Skeletal muscle cell (primary cell): ENCODE measurements around the gene ROCK2.

Source experiments
- DNase-seq: peaks from one replicate; pipeline ENCODE4 v3.0.0-alpha.2; 2010; ENCODE audit warnings: low read depth
- H3K4me3 ChIP-seq: 2 replicates; pipeline ENCODE4 v1.5.1; 2011; ENCODE audit warnings: low read depth, mild to moderate bottlenecking, control low read depth, low read length, moderate library complexity

ROCK2 gene

DNA sequence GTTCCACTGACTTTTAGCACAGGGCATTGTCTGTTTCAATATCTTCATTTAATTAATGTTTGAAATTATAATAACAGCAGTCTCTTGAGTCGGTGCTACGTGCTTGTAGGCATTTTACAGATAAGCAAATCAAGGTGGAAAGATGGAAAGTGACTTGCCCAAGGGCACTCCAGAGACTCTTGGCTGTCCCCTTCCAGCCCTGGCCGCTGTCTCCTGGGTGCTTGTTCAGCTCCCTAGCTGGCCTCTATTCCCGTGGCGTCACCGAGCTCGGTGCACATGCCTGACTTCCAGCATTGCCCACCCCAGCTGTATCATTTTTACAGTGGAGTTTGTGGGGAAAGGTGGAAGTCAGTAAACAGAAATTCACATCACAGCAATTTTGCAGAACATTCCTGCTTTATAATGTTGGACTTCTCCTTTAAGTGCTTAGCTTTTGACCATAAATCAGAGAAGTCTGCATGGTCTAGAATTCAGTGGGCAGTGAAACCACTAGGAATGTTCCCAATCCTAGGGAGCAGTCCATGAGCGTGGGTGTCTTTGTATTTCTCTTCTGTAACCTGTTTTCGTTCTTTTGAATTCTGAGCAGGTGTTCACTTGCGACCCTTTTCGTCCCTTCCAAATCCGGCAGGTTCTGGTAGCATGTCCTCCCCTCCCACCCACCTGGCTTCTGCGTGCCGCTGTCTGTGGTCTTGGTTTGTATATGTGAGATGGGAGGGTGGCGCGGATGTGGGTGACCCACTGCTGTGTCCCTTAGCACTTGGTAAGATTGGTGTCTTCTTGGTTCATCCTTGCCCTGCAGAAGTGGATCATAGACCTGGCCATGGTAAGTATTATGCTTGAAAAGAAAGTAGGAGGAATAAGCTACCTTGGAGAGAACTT, 180.8 kb downstream of the ROCK2 start:
- H3K4me3 ChIP-seq = no peak overlapping the region
- no peak for DNase-seq

DNA sequence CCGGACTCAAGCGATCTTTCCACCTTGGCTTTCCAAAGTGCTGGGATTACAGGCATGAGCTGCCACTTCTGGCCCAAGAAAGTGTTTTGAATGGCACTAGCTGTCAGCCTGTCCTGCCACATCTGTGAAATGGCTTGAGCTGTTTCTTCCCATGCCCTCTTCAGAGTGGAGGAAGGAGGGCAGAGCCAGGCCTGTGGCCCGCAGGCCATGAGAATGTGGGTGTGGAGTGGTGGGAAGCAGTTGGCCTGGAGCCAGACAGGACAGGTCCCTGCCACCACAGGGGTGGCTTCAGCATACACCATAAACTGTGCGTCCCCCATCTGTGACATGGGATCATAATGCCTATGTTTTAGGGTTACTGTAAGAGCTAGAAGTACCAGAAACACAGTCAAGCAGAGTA, 182.7 kb downstream of the ROCK2 start:
- no peak overlapping the region for H3K4me3 ChIP-seq

DNA sequence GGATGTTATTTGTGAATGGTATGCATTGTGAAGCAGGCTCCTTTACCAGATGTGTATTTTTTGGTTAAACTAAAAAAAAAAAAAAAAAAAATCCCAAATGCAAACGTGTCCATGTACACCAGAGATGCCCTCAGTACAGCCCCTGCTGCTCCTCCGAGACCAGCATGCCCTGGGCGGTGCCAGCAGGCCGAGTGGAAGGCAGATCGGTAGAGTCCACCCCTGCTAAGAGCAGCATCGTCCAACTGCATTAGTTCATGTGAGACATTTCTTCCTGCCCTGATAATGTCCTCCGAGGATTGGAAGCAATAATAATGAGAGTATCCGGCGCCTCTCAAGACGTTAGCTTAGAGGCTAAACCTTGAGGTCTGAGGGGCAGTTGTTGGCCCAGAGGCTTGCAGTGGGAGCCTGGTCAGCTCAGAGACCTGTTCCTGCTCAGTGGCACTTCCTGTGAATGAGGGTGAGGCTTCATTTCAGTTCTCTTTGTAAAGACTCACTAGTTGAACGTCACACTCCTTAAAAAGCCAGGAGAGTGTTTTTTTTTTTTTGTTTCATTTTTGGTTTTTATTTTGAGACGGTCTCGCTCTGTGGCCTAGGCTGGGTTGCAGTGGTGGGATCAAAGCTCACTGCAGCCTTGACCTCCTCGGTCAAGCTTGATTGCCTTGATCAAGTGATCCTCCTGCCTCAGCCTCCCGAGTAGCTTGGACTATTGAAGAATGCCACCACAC, 183.5 kb downstream of the ROCK2 start:
- H3K4me3 ChIP-seq = no peak overlapping the region
- DNase-seq = no peak

More for the DNA sequence above, 182.7 kb downstream of the ROCK2 start:
- no peak for DNase-seq

DNA sequence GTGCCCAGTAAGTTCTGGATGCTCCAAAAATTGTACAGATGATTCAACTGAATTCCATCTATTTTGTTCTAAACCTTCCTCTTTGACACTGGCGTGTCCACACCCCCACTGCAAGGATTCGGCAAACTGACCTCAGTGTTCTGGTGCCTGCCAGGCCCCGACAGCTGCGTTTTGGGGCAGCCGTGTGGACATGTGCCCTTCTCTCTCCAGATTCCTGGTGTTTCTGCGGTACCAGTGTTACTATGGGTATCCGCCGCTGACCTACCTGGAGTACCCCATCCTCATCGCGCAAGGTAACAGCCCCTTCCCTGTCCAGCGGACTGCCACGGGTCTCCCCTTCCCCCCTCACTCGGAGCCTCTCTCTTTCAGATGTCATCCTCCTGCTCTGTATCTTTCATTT, 184.2 kb downstream of the ROCK2 start:
- no peak for DNase-seq
- H3K4me3 ChIP-seq = no peak overlapping the region

DNA sequence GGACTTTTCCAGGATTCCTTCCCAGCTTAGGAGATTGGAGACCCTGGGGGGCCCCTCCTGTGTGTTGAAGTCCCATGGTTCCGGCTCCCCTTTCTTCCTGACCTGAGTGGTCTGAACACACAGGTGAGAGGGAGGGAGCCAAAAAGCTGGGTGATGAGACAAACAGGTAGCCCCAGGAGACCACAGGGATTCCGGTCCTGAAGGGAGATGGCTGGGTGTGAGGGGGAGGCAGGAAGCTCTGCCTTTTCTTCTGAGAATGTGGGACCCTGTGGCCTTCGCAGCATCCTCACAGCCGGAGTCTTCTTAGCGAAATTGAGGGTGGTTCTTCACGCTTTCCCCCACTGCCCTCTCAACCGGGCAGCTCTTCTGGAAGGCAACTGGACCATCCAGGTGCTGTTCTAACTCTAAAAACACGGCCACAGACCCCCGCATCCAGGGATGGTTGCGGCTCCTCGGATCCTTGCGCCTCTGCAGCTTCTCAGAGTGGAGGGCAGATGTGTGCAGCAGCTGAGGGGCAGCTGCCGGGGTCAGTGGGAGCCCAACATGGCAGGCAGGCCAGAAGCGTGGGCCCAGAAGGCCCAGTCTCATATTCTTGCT, 184.8 kb downstream of the ROCK2 start:
- no peak for DNase-seq

DNA sequence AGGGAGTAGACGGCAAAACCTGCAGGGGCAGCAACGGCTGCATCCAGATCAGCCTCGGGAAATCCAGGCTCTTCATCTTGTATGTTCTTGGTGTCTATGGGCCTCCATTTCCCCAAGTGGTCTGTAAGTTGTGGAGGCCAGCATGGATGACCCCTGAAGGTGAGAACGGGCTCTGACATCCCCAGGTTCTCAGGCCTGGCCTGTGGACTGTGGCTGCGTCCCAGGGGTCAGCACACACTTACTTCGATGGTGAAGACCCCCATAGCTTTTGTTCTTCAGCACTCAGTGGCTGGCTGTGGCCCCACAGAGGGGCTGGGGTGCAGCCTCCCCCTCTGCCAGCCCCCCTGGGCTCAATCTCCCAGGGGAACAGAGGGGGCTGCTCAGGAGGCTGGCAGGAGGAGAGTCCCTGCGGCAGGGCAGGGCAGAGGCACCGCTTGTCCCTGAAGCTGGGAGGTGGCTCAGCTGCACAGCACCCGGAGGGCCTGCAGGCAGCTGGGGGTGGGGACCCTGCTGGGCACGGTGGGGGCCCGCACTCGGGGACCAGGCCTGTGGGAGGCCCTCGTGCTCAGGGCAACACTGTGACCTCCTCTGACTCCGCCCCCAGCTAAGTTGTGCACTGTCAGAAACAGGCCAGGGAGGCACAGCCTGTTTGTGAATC, 185.4 kb downstream of the ROCK2 start:
- DNase-seq = no peak

More for the DNA sequence above, 184.8 kb downstream of the ROCK2 start:
- no peak overlapping the region for H3K4me3 ChIP-seq

DNA sequence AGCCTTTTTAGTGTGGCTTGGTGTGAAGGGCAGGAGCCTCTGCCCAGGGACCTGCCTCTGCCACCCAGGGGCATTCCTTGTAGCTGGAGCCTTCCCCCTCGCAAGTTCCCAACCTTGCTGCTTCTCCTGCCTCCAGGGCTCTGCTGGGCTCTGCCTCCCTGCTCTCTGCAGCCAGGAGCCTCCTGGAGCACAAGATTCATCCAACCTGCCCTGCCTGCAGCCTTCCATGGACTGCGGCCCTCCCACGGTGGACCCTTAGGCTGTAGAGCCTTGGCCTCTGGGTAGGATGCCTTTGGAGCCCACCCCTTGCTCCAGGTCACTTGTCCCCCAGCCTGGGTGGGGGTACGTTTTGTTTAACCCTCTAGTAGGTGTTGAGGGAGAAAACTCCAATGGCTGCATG, 186.7 kb downstream of the ROCK2 start:
- DNase-seq = no peak

More for the DNA sequence above, 185.4 kb downstream of the ROCK2 start:
- H3K4me3 ChIP-seq = no peak overlapping the region

DNA sequence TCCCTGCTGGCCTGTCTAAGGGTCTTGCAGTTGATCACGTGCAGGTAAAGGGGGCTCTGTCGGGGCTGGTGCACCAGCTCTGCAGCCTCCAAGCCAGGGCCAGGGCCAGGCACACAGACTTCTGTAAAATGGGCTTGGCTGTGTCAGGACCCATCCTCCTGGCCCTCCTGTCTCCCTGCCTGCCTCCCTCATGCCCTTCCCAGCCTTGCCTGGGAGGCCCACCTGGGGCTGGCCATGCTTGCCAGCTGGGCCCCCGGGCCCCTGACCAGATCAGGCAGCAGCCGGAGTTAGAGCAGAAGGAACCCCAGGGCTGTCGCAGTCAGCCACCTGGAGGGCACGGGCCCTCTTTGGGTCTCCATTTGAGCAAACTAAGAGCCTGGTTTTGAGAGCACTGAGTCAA, 187.1 kb downstream of the ROCK2 start:
- no peak for DNase-seq
- no peak overlapping the region for H3K4me3 ChIP-seq

More for the DNA sequence above, 186.7 kb downstream of the ROCK2 start:
- no peak overlapping the region for H3K4me3 ChIP-seq

DNA sequence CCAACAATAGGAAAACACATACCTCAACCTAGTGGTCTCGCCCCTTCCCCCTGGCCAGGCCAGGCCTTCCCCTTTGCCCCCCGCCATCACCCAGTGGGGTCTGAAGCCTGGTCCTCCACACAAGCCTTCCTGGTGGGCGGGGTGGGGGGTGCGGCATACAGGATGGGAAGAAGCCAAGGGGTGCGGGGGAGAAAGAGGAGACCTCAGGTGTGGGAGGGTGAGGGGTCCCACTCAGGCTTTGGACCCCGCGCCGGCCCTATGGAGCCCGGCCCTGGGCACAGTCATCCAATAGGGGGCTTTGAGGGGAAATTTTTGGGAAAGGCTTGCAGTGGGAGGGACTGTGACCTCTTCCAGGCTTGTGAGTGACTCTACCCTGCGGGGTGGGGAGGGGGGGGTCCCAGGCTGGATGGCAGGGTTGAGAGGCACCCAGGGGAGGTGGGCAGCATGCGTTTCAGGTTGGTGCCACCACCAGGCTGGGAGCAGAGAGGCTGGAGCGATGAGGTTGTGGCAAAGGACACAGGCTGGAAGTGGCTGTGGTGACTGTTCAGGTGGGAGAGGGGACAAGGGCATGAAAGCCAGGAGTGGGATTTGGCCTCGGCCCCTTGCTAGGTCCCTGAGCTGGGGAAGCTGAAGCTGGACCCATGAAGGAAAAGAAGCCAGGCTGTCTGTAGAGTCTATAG, 187.9 kb downstream of the ROCK2 start:
- DNase-seq = no peak
- H3K4me3 ChIP-seq = no peak overlapping the region

DNA sequence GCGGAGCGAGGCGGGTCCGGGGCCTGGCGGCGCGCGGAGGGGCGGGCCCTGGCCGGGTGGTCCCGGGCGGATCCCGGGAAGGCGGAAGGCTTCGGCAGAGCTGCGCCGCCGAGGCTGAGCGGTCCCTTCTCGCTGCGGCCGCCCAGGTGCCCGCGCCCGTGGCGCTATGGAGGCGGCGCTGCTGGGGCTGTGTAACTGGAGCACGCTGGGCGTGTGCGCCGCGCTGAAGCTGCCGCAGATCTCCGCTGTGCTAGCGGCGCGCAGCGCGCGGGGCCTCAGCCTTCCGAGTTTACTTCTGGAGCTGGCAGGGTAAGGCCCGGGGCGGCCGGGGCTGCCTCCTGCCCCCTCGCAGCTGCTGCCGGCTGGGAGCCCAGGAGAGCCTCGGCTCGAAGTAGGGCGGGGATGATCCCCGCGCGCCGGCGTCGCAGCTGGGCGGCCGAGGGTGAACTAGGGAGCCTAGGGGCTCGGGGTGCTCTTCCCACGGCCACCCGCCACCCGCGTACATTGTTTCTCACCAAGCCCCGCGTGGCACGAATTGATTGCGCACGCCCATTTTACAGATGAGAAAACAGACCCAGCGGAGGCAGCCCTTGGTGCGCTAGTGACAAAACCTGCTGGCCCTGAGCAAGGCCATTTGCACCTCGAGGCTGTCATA, 188.9 kb downstream of the ROCK2 start, which contains the start of gene SLC66A3:
Gene SLC66A3 (plus strand): TSS at position 87 of the 655 bp plus-strand sequence. CDS start 80 bp downstream, at position 167.
- peak within 1 kb of the TSS; percentile 74 for H3K4me3 ChIP-seq
- DNase-seq = peak; percentile 72

DNA sequence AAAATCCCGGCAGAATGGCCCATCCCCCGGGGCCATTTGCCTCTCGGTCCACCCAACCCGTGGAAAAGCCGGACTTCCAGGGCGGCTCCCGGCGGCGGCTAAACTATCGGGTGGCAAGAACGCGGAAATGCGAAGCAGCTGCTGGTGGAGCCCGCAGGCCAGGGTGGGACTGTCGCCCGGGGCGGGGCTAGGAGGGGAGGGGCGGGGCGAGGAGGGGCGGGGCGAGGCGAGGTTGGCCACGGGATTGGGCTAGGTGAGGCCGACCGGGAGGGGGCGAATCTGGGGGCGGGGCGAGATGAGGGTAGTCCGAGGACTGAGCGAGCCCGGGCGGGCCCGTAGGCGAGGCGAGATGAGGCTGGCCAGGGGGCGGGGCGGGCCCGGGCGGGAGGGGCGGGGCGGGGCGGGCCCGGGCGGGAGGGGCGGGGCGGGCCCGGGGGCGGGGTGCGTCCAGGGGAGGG, 189.5 kb downstream of the ROCK2 start:
- DNase-seq = peak; percentile 87
- peak overlapping the region; percentile 52 for H3K4me3 ChIP-seq

DNA sequence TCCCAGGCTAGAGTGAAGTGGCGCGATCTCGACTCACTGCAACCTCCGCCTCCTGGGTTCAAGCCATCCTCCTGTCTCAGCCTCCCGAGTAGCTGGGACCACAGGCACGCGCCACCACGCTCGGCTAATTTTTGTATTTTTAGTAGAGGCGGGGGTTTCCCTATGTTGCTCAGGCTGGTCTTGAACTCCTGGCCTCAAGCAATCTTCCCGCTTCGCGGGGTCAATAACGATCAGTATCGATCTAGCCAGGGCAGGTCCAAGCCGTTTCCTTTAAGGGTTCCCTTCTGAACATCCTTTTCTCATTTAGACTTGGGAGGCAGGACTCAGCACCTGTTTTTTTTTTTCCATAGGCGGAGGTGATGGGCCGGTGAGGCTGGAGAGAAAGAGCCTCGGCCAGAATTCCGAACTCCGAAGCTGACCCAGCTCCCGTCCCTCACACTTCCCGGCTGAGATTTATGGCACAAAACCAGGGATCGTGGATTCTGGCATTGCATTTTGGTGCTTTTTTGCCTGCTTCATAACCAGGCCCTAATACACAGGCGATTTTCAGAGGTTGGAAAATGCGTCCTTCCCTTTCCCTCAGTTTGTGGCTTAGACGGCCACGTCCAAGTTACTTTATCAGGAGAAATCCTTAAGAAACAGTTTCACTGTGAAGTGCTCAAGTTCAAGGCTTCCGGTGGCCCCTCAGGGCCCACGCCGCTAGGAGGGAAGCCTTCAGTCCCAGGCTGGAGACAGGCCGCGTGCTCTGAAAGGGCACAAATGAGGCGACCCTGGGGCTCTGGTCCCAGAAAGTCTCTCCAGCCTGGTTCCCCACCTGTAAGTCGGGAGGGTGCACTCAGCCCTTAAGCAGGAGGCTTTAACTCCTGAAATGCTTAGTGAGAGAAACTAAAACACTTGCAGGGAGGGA, 190.2 kb downstream of the ROCK2 start:
- no peak for DNase-seq
- H3K4me3 ChIP-seq = peak overlapping the region; percentile 52

DNA sequence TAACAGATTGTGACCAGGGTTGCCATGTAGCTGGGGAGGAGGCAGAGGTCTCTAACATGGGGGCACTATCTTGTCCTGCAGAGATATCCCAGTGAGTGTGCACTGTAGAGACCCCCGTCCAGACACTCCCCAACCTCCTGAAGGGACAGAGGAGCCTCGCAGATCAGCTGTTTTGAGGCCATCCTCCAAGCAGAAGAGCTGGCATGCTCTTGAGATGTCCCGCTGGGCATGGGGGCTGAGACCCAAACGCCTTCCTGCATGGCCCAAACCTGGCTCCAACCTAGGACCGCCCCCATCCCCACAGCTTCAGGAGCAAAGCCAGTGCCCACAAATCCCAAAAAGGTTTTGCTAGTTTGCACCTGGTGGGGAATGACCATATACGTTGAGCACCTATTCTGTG, 191.8 kb downstream of the ROCK2 start:
- H3K4me3 ChIP-seq = no peak overlapping the region
- DNase-seq = no peak

DNA sequence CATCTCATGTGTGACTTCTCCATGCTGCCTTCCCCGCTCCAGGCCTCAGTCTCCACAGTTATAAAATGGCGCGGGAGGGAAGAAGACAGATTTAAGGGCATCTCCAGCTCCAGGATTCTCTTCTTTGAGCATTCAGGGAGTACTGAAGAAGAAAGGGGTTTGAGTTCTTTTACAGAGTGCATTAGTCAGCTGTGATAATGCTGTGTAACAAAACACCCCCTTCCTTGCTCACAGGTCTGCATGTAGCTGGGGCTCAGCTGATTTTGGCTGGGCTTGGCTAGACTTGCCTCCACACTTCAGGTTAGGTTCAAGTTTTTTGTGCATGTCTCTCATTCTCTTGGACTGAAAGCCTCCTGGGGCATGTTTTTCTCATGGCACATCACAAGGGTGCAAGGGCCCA, 197.2 kb downstream of the ROCK2 start:
- no peak for DNase-seq
- H3K4me3 ChIP-seq = no peak overlapping the region

DNA sequence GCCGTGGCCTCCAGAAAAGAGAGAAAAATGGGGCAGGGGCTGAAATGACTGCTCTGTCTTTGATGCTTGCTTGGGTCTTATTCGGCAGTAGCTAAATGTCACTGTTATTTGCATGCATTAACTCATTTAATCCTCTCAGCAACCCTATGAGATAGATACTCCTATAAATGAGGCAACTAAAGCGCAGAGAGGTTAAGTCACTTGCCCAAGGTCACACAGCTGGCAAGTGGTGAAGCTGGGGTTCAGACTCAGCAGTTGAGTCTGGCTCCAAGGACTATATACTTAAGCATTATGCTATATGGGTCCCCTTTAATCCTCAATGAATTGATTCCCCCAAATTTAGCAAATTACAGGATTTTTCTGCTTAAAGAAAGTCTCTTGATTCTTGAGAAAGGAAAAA, 198.4 kb downstream of the ROCK2 start:
- no peak for DNase-seq

DNA sequence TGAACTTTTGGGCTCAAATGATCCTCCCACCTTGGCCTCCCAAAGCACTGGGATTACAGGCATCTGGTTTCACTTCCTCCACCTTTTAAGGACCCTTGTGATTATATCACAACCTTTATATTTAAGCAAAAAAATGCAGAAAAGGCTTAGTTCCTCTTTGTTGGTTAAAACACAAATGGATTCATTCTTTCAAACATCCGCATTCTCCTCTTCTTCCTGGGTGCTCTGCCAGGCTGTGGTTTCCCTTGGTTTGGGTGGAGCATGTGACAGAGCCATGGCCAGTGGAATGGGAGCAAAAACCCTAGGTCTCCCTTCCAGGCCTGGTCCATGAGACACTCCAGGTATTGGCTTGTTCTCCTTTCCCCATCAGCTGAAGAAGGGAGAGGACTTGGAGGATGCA, 199.1 kb downstream of the ROCK2 start:
- DNase-seq = no peak
- H3K4me3 ChIP-seq = no peak overlapping the region

More for the DNA sequence above, 198.4 kb downstream of the ROCK2 start:
- H3K4me3 ChIP-seq = no peak overlapping the region

DNA sequence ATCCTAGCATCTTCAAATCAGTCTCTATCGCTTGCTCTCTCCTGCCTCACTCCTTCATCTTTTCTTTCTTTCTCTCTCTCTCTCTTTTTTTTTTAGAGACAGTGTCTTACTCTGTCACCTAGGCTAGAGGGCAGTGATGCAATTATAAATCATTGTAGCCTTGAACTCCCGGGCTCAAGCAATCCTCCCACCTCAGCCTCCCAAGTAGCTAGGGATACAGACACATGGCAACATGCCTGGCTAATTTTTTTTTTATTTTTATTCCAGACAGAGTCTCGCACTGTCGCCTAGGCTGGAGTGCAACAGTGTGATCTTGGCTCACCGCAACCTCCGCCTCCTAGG, 199.7 kb downstream of the ROCK2 start:
- H3K4me3 ChIP-seq = no peak overlapping the region
- no peak for DNase-seq
